BE2C (cell line): ENCODE data around the gene CDK5R2.

Source experiments
- DNase-seq: peaks from one replicate; pipeline ENCODE4 v3.0.0-alpha.2; 2020
- H3K27me3 ChIP-seq: fragments of 250-450 bp; sonication (Bioruptor Pico); 2 replicates; pipeline ENCODE4 v1.5.1; 2020; ENCODE audit warnings: mild to moderate bottlenecking
- H3K36me3 ChIP-seq: fragments of 250-450 bp; sonication (Bioruptor Pico); 2 replicates; pipeline ENCODE4 v1.5.1; 2020; ENCODE audit warnings: mild to moderate bottlenecking
- H3K4me1 ChIP-seq: fragments of 250-450 bp; sonication (Bioruptor Pico); 2 replicates; pipeline ENCODE4 v1.5.1; 2020
- H3K4me3 ChIP-seq: 2 replicates; pipeline ENCODE4 v1.5.1; 2011; ENCODE audit warnings: low read depth, low read length
- H3K9me3 ChIP-seq: fragments of 250-450 bp; sonication (Bioruptor Pico); 2 replicates; pipeline ENCODE4 v1.5.1; 2020
- TF ChIP-seq, protein P1 (sequence below): IDR thresholded peaks from 2 replicates; pipeline ENCODE4 v1.5.1; 2012; ENCODE audit warnings: mild to moderate bottlenecking, low read depth, low read length

CDK5R2 gene

GRCh38 chr2:219010162-219010756, 50.8 kb downstream of the CDK5R2 start:
- H3K9me3 ChIP-seq, result no peaks in the 10 kb centered on the region
- no peak overlapping the region for H3K4me3 ChIP-seq
- H3K36me3 ChIP-seq, result no peaks in the 10 kb centered on the region
- no peaks in the 10 kb centered on the region for H3K27me3 ChIP-seq
- TF ChIP-seq, protein P1, sequence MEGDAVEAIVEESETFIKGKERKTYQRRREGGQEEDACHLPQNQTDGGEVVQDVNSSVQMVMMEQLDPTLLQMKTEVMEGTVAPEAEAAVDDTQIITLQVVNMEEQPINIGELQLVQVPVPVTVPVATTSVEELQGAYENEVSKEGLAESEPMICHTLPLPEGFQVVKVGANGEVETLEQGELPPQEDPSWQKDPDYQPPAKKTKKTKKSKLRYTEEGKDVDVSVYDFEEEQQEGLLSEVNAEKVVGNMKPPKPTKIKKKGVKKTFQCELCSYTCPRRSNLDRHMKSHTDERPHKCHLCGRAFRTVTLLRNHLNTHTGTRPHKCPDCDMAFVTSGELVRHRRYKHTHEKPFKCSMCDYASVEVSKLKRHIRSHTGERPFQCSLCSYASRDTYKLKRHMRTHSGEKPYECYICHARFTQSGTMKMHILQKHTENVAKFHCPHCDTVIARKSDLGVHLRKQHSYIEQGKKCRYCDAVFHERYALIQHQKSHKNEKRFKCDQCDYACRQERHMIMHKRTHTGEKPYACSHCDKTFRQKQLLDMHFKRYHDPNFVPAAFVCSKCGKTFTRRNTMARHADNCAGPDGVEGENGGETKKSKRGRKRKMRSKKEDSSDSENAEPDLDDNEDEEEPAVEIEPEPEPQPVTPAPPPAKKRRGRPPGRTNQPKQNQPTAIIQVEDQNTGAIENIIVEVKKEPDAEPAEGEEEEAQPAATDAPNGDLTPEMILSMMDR, result peak; percentile 53
- no peak for DNase-seq
- H3K4me1 ChIP-seq, result no peaks in the 10 kb centered on the region

- no peak overlapping the region for H3K4me3 ChIP-seq
- H3K4me1 ChIP-seq, result no peaks in the 10 kb centered on the region
- no peak for DNase-seq
- TF ChIP-seq, protein P1, result no peak
- no peaks in the 10 kb centered on the region for H3K36me3 ChIP-seq
- no peaks in the 10 kb centered on the region for H3K27me3 ChIP-seq
- H3K9me3 ChIP-seq, result no peaks in the 10 kb centered on the region
Measured at GRCh38 chr2:219010873-219011272, 51.4 kb downstream of the CDK5R2 start.
